NCI-H146 treated with DMSO at 0.1 percent for 48 hours (cell line): ENCODE measurements around the gene OR9Q1.
"Not testable (repeated sequence)": the region's sequence is repeated elsewhere in the genome, so short reads cannot be mapped to it uniquely, and the experiment has no call there.

ENCODE experiments used
- DNase-seq: peaks from one replicate; lab custom pipeline; 2025; ENCODE audit not compliant: unreplicated experiment; lab: John Stamatoyannopoulos, UW

Gene OR9Q1

GRCh38 chr11:58023435-58023931 is at the start of gene OR9Q1:
Gene OR9Q1 (plus strand): TSS chr11:58023881. CDS start chr11:58179445, 155,564 bp downstream.
- DNase-seq = no peak

GRCh38 chr11:57974132-57974531 is 49.5 kb upstream of the OR9Q1 start:
- DNase-seq = no peak

- DNase-seq = no peak
Observed at GRCh38 chr11:57974848-57975601, 48.7 kb upstream of the OR9Q1 start.

- no peak for DNase-seq
Observed at GRCh38 chr11:57977709-57978108, 46.0 kb upstream of the OR9Q1 start.

GRCh38 chr11:57978686-57979531 is 44.8 kb upstream of the OR9Q1 start:
- no peak for DNase-seq

- DNase-seq = no peak
Observed at GRCh38 chr11:57979532-57980079, 44.1 kb upstream of the OR9Q1 start.

GRCh38 chr11:57980201-57980600 is 43.5 kb upstream of the OR9Q1 start:
- DNase-seq = no peak

GRCh38 chr11:57981536-57981935 is 42.1 kb upstream of the OR9Q1 start:
- no peak for DNase-seq

GRCh38 chr11:57982776-57983175 is 40.9 kb upstream of the OR9Q1 start:
- no peak for DNase-seq

- DNase-seq = no peak
Observed at GRCh38 chr11:57983191-57983590, 40.5 kb upstream of the OR9Q1 start.

- DNase-seq = not testable (repeated sequence)
Observed at GRCh38 chr11:57999523-57999922, 24.2 kb upstream of the OR9Q1 start.

GRCh38 chr11:58000021-58000420 is 23.7 kb upstream of the OR9Q1 start:
- not testable (repeated sequence) for DNase-seq

GRCh38 chr11:58000699-58001098 is 23.0 kb upstream of the OR9Q1 start:
- no peak for DNase-seq

- DNase-seq = no peak
Observed at GRCh38 chr11:58003036-58003435, 20.6 kb upstream of the OR9Q1 start.

GRCh38 chr11:58003591-58003990 is 20.1 kb upstream of the OR9Q1 start:
- DNase-seq = no peak

GRCh38 chr11:58004664-58005063 is 19.0 kb upstream of the OR9Q1 start:
- no peak for DNase-seq

GRCh38 chr11:58006940-58007339 is 16.7 kb upstream of the OR9Q1 start:
- DNase-seq = no peak

- DNase-seq = no peak
Observed at GRCh38 chr11:58011771-58012170, 11.9 kb upstream of the OR9Q1 start.

- DNase-seq = no peak
Observed at GRCh38 chr11:58024601-58025091, 965 bp downstream of the OR9Q1 start.

- no peak for DNase-seq
Observed at GRCh38 chr11:58027341-58027740, 3.7 kb downstream of the OR9Q1 start.

- DNase-seq = no peak
Observed at GRCh38 chr11:58028687-58029411, 5.2 kb downstream of the OR9Q1 start.
